ENCODE data around the gene PTPN4. TPM values are rescaled to one million over a fixed set of nuclear protein-coding genes. Genes with fewer than 3 reads are reported as not detected.

PTPN4 gene
- total RNA-seq, 6 donors from 2014 or later, result 15.3 to 112 (median 35.9) TPM

DNA sequence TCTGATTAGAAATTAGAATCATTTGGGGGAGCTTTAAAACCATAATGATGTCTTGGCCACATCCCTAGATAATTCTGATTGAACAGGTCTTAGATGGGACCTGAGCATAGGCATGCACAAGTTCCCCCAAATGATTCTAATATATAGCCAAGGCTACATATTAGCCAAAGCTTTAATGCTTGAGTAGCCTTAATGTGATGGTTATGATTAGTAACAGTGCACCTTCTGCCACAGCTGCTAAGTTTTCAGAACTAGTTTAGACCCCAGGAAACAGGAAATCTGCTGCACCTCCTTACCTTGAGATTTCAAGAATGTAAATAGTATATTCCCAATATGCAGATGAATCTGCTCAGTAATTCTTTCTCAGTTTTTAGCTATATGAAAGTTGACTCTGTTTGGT lies 119.8 kb downstream of the PTPN4 start:
- ATAC-seq (ENCODE audit: low FRiP score in 2 of 2), result no peak
- Histone ChIP-seq H3K27ac (no peak overlapping the region), H3K4me3 (no peak overlapping the region), H3K27me3 (no peaks in the 10 kb centered on the region), H3K4me1 (no peaks in the 10 kb centered on the region), H3K36me3 (no peaks in the 10 kb centered on the region), H3K9me3 (no peaks in the 10 kb centered on the region)
- TF ChIP-seq, protein P1, sequence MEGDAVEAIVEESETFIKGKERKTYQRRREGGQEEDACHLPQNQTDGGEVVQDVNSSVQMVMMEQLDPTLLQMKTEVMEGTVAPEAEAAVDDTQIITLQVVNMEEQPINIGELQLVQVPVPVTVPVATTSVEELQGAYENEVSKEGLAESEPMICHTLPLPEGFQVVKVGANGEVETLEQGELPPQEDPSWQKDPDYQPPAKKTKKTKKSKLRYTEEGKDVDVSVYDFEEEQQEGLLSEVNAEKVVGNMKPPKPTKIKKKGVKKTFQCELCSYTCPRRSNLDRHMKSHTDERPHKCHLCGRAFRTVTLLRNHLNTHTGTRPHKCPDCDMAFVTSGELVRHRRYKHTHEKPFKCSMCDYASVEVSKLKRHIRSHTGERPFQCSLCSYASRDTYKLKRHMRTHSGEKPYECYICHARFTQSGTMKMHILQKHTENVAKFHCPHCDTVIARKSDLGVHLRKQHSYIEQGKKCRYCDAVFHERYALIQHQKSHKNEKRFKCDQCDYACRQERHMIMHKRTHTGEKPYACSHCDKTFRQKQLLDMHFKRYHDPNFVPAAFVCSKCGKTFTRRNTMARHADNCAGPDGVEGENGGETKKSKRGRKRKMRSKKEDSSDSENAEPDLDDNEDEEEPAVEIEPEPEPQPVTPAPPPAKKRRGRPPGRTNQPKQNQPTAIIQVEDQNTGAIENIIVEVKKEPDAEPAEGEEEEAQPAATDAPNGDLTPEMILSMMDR (IDR thresholded peaks at IDR 0.05), result no peak
- TF ChIP-seq POLR2A (IDR thresholded peaks at IDR 0.05), result no peak
- no peak for TF ChIP-seq POLR2AphosphoS5 (IDR thresholded peaks at IDR 0.05)
- TF ChIP-seq EP300 (IDR thresholded peaks at IDR 0.05), result no peak
- no peak for DNase-seq

DNA sequence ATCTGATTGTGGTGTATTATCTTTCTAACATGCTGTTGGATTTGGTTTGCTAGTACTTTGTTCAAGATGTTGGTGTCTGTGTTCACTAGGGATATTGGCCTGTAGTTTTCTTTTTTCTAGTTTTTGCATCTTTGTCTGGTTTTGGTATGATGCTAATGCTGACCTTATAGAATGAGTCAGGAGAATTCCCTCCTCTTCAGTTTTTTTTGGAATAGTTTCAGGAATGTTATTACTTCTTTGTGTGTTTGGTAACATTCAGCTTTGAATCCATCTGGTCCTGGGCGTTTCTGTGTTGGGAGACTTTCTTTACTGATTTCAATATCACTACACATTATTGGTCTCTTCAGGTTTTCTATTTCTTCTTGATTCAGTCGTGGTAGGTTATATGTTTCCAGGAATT lies 129.0 kb downstream of the PTPN4 start:
- DNase-seq (no peak), ATAC-seq (ENCODE audit: low FRiP score in 2 of 2) (no peak)
- H3K36me3 ChIP-seq, result no peaks in the 10 kb centered on the region
- no peak overlapping the region for H3K4me3 ChIP-seq
- peaks cover 0 to 8% (median 2%) of the 10 kb centered on the region in 4 donors for H3K9me3 ChIP-seq
- no peak overlapping the region for H3K27ac ChIP-seq
- TF ChIP-seq POLR2AphosphoS5 (IDR thresholded peaks at IDR 0.05), result no peak
- TF ChIP-seq, protein P1 (IDR thresholded peaks at IDR 0.05), result no peak
- TF ChIP-seq EP300 (IDR thresholded peaks at IDR 0.05), result no peak
- TF ChIP-seq POLR2A (IDR thresholded peaks at IDR 0.05), result no peak
- 91 to 97% methylated on average over 2 of the region's 2 CpGs for WGBS, 2 donors
- no peaks in the 10 kb centered on the region for H3K4me1 ChIP-seq
- no peaks in the 10 kb centered on the region for H3K27me3 ChIP-seq

DNA sequence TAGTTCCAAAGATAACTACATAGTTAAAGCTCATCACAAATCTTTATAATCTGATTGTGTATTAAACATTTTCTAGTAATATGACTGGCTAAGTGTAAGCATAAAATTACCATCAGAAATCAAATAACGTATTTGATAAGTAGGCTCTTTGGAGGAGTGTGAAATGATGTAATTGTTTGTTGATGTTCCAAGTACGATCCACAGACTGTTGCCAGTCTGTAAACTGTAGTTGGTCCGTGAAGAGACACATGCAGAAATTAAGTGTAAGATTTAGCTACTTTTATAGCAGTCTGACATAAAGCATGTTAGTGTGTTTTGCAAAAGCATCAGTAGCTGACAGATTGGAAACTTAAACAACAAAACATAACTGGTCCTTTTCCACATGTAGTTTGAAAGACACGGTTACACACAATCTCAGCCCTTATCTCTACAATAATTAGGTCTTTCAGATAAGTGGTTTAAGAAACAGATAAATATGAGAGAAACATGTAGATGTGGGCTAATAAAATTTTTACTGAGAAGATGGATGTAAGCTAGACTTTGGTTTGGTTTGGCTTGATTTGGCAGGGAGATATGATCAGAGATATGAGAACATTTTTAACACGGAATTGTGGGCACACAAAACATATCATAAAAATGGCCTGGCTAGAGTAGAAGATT lies 138.1 kb downstream of the PTPN4 start:
- no peaks in the 10 kb centered on the region for H3K9me3 ChIP-seq
- DNase-seq, result no peak
- no peak overlapping the region for H3K4me3 ChIP-seq
- ATAC-seq (ENCODE audit: low FRiP score in 2 of 2), result no peak
- TF ChIP-seq, protein P1 (IDR thresholded peaks at IDR 0.05), result no peak
- no peak for TF ChIP-seq POLR2AphosphoS5 (IDR thresholded peaks at IDR 0.05)
- TF ChIP-seq POLR2A (IDR thresholded peaks at IDR 0.05), result no peak
- TF ChIP-seq EP300 (IDR thresholded peaks at IDR 0.05), result no peak
- no peak overlapping the region for H3K27ac ChIP-seq
- WGBS, 2 donors, result 75 to 79% methylated on average over 5 of the region's 5 CpGs
- peaks cover 0 to 16% (median 4%) of the 10 kb centered on the region in 4 donors for H3K36me3 ChIP-seq
- H3K4me1 ChIP-seq, result no peaks in the 10 kb centered on the region
- no peaks in the 10 kb centered on the region for H3K27me3 ChIP-seq

DNA sequence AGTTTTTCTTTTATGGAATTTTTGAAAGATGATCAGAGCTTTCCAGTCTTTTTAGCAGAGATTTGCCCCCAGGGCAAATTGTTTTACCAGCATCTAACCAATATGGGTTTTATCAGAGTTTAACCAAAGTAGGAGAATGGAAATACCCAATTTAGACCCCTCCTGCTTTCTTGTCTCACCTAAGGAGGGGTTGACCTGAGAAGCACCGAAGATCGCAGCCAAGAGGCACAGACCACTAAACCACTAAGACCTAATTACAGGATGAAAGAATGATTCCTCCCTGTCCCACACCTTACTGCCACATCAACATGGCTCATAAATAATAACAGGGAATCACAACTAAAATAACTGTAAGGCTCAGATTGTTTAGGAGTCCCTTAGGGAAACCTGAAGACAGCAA lies 141.3 kb downstream of the PTPN4 start:
- WGBS, 2 donors, result 88 to 90% methylated on average over 2 of the region's 2 CpGs
- DNase-seq, result no peak
- H3K27ac ChIP-seq, result no peak overlapping the region
- peaks cover 0 to 23% (median 5%) of the 10 kb centered on the region in 4 donors for H3K36me3 ChIP-seq
- ATAC-seq (ENCODE audit: low FRiP score in 2 of 2), result no peak
- no peaks in the 10 kb centered on the region for H3K9me3 ChIP-seq
- TF ChIP-seq POLR2A (IDR thresholded peaks at IDR 0.05) (no peak), POLR2AphosphoS5 (IDR thresholded peaks at IDR 0.05) (no peak), EP300 (IDR thresholded peaks at IDR 0.05) (no peak)
- TF ChIP-seq, protein P1 (IDR thresholded peaks at IDR 0.05), result no peak
- no peaks in the 10 kb centered on the region for H3K27me3 ChIP-seq
- H3K4me3 ChIP-seq, result no peak overlapping the region
- no peaks in the 10 kb centered on the region for H3K4me1 ChIP-seq

DNA sequence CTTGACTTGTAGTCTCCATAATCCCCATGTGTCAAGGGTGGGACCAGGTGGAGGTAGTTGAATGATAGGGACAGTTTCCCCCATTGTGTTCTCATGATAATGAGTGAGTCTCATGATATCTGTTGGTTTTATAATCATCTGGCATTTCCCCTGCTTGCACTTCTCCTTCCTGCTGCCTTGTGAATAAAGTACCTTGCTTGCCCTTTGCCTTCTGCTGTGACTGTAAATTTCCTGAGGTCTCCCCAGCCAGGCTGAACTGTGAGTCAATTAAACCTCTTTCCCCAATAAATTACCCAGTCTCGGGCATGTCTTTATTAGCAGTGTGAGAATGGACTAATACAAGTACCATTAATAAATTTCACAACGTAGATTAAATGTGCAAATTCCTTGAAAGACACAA lies 150.8 kb downstream of the PTPN4 start:
- TF ChIP-seq, protein P1 (IDR thresholded peaks at IDR 0.05), result no peak
- TF ChIP-seq POLR2A (IDR thresholded peaks at IDR 0.05), result no peak
- no peak for TF ChIP-seq EP300 (IDR thresholded peaks at IDR 0.05)
- TF ChIP-seq POLR2AphosphoS5 (IDR thresholded peaks at IDR 0.05), result no peak
- Histone ChIP-seq H3K27ac (no peak overlapping the region), H3K27me3 (no peaks in the 10 kb centered on the region), H3K36me3 (no peaks in the 10 kb centered on the region), H3K9me3 (no peaks in the 10 kb centered on the region), H3K4me3 (no peak overlapping the region), H3K4me1 (no peaks in the 10 kb centered on the region)
- no peak for ATAC-seq (ENCODE audit: low FRiP score in 2 of 2)
- no peak for DNase-seq
- 92 to 95% methylated on average over 2 of the region's 2 CpGs for WGBS, 2 donors
